Parathyroid adenoma (tissue), 2 donors: ENCODE results near the gene CDK2AP2.

Experiments
- H2AFZ ChIP-seq: fragments of 300-600 bp; sonication (generic); one replicate; pipeline ENCODE4 v1.7.0; 2017; ENCODE audit warnings: antibody characterized with exemption, mild to moderate bottlenecking
- H3K27ac ChIP-seq: fragments of 300-600 bp; sonication (generic); one replicate; pipeline ENCODE4 v1.7.0; 2017
- H3K27me3 ChIP-seq: fragments of 300-600 bp; sonication (generic); one replicate; pipeline ENCODE4 v1.7.0; 2017; ENCODE audit warnings: low read length; ENCODE audit not compliant: control insufficient read depth, insufficient read depth
- H3K36me3 ChIP-seq: fragments of 300-600 bp; sonication (generic); one replicate; pipeline ENCODE4 v1.7.0; 2017; ENCODE audit warnings: low read length; ENCODE audit not compliant: control insufficient read depth, insufficient read depth
- H3K4me1 ChIP-seq: fragments of 300-600 bp; sonication (generic); one replicate; pipeline ENCODE4 v1.7.0; 2017; ENCODE audit warnings: control low read depth
- H3K4me2 ChIP-seq: fragments of 300-600 bp; sonication (generic); one replicate; pipeline ENCODE4 v1.7.0; 2017; ENCODE audit warnings: low read length
- H3K4me3 ChIP-seq: fragments of 300-600 bp; sonication (generic); one replicate; pipeline ENCODE4 v1.7.0; 2017; ENCODE audit warnings: low read depth, low read length
- H3K79me2 ChIP-seq: fragments of 300-600 bp; sonication (generic); one replicate; pipeline ENCODE4 v1.7.0; 2017; ENCODE audit warnings: control low read depth
- H3K9ac ChIP-seq: fragments of 300-600 bp; sonication (generic); one replicate; pipeline ENCODE4 v1.7.0; 2017; ENCODE audit warnings: mild to moderate bottlenecking
- H3K9me3 ChIP-seq: fragments of 300-600 bp; sonication (generic); one replicate; pipeline ENCODE4 v1.7.0; 2017; ENCODE audit warnings: low read length; ENCODE audit not compliant: control insufficient read depth
- TF ChIP-seq, protein P1 (sequence below): fragments of 300-600 bp; sonication (generic); IDR thresholded peaks from one replicate; pipeline ENCODE4 v1.7.0; 2017; ENCODE audit warnings: antibody characterized with exemption, mild to moderate bottlenecking
- donor health status: primary hyperparathyroidism.

CDK2AP2 gene

DNA sequence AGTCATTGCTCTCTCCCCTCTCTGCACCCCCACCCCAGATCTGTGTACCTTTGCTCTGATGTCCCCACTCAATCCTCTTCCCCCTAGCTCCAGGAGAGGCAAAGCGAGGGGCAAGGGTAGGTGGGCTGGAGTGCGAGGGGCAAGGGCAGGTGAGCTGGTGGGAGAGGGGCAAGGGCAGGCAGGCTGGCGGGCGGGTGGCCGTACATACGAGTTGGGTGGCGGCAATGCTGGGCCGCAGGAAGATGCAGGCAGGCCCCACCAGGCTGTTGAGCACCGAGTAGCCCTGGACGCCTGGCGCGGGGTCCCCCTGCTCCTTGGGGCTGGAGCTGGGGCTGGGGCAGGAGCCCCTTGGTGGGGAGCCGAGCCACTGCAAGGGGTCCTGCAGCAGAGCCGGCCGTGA is 14.4 kb upstream of the CDK2AP2 start:
- H3K4me3 ChIP-seq: no peak overlapping the region
- H3K4me1 ChIP-seq: no peaks in the 10 kb centered on the region
- no peak overlapping the region for H3K9ac ChIP-seq
- no peaks in the 10 kb centered on the region for H3K27me3 ChIP-seq
- H3K9me3 ChIP-seq: no peaks in the 10 kb centered on the region
- H3K27ac ChIP-seq: no peak overlapping the region
- no peak overlapping the region for H3K4me2 ChIP-seq
- H3K79me2 ChIP-seq: no peaks in the 10 kb centered on the region
- no peak overlapping the region for H2AFZ ChIP-seq
- no peaks in the 10 kb centered on the region for H3K36me3 ChIP-seq
- TF ChIP-seq, protein P1, sequence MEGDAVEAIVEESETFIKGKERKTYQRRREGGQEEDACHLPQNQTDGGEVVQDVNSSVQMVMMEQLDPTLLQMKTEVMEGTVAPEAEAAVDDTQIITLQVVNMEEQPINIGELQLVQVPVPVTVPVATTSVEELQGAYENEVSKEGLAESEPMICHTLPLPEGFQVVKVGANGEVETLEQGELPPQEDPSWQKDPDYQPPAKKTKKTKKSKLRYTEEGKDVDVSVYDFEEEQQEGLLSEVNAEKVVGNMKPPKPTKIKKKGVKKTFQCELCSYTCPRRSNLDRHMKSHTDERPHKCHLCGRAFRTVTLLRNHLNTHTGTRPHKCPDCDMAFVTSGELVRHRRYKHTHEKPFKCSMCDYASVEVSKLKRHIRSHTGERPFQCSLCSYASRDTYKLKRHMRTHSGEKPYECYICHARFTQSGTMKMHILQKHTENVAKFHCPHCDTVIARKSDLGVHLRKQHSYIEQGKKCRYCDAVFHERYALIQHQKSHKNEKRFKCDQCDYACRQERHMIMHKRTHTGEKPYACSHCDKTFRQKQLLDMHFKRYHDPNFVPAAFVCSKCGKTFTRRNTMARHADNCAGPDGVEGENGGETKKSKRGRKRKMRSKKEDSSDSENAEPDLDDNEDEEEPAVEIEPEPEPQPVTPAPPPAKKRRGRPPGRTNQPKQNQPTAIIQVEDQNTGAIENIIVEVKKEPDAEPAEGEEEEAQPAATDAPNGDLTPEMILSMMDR: no peak

DNA sequence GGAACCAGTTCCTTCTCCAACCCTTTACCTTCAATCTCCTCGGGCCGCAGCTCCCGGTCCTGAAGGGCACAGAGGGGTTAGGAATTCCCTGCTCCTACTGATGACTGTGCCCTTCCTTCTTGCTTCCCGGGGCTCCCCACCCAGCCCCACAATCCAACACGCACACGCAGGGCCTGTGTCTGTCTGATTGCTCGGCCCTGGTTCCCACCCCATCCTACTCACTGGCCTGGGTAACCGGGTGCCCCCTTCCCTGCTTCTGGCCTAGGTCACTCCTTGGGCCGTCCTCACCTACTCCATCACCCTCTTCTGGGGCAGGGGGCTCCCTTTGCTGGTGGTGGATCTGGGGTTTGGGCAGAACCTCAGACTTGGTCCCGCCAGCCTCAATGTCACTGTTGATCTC is 14.0 kb upstream of the CDK2AP2 start:
- no peaks in the 10 kb centered on the region for H3K27me3 ChIP-seq
- no peaks in the 10 kb centered on the region for H3K4me1 ChIP-seq
- no peak overlapping the region for H3K4me2 ChIP-seq
- no peaks in the 10 kb centered on the region for H3K36me3 ChIP-seq
- TF ChIP-seq, protein P1: no peak
- no peak overlapping the region for H3K27ac ChIP-seq
- no peak overlapping the region for H2AFZ ChIP-seq
- no peaks in the 10 kb centered on the region for H3K79me2 ChIP-seq
- no peak overlapping the region for H3K9ac ChIP-seq
- no peaks in the 10 kb centered on the region for H3K9me3 ChIP-seq
- no peak overlapping the region for H3K4me3 ChIP-seq

DNA sequence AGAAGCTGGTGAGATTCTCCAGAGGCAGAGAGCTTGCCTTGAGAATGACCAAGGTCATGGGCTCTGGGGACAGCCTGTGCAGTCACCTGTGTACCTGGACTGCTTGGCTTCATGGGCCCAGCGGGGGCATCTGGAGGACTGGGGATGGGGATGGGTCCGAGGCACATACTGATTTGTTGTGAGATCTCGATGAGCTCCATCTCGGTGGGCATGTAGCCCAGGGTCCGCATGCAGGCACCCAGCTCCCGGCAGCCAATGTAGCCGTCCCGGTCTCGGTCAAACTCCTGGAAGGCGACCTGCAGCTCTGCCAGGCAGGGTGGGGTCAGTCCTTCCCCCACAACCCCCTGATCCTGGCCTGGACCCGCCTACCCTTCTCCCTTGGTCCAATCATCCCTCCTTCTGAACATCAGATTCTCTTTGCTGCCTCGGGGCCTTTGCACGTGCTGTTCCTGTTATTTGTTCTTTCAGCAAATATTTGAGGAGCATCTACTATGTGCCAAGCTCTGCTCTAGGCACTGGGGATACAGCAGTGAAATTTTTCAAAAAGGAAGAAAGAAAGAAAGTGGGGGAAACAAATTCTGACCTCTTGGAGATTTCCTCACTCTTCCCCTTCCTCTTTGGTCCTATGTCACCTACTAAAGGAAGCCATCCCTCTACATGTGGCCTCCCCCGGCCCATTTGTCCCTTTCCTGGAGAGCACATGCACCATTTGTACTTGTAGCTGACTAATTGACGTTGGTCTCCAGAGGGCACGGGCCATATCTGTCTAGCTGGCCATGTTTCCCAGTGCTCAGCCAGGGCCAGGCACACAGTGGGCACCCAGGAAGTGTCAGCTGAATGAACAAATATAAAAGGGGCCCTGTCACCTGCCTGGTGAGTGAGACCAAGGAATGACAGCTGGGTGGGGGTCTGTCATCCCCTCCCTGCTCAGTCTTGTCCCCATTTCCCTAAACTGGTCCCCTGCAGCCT is 13.2 kb upstream of the CDK2AP2 start:
- Histone ChIP-seq H3K4me3 (no peak overlapping the region), H3K36me3 (no peaks in the 10 kb centered on the region), H3K9me3 (no peaks in the 10 kb centered on the region), H3K4me1 (no peaks in the 10 kb centered on the region), H3K79me2 (no peaks in the 10 kb centered on the region), H3K27me3 (no peaks in the 10 kb centered on the region), H2AFZ (no peak overlapping the region), H3K4me2 (no peak overlapping the region), H3K27ac (no peak overlapping the region), H3K9ac (no peak overlapping the region)
- TF ChIP-seq, protein P1: no peak

DNA sequence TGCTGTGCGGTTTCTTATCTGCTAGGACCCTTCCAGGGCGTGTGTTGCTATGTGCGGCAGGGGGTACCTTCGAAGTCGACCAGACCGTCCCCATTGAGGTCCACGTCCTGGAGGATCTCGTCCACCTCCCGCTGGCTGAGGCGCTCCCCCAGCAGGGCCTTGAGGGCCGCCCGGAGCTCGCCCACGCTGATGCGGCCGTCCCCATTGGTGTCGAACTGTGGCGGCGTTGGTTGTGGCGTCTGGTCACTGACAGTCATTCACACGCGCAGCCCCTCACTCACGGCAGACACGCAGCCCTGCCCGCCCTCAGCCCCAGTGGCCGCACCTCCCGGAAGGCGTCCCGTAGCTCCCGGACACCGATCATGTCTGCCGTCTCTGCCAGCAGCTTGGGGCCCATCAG is 11.8 kb upstream of the CDK2AP2 start:
- Histone ChIP-seq H3K36me3 (no peaks in the 10 kb centered on the region), H2AFZ (no peak overlapping the region), H3K4me2 (no peak overlapping the region), H3K27me3 (no peaks in the 10 kb centered on the region), H3K4me3 (no peak overlapping the region), H3K9ac (no peak overlapping the region), H3K4me1 (no peaks in the 10 kb centered on the region), H3K27ac (no peak overlapping the region), H3K79me2 (no peaks in the 10 kb centered on the region), H3K9me3 (no peaks in the 10 kb centered on the region)
- TF ChIP-seq, protein P1: no peak
